Bronchial epithelial cell (primary cell): ENCODE measurements around the gene CAPZA3. TPM values are rescaled to one million over a fixed set of nuclear protein-coding genes. Genes with fewer than 3 reads are reported as not detected.

Source experiments
- DNase-seq: peaks from one replicate; pipeline ENCODE4 v3.0.0-alpha.2; 2010; ENCODE audit warnings: low read depth
- FAIRE-seq: peaks from 2 replicates; lab custom pipeline; 2011; peaks lifted over from hg19 to GRCh38; lab: Jason Lieb, UNC
- H3K27me3 ChIP-seq: 2 replicates; pipeline ENCODE4 v1.5.1; 2011; ENCODE audit warnings: low read length; ENCODE audit not compliant: control insufficient read depth, insufficient read depth
- H3K36me3 ChIP-seq: 2 replicates; pipeline ENCODE4 v1.5.1; 2011; ENCODE audit warnings: low read length; ENCODE audit not compliant: control insufficient read depth, insufficient read depth
- H3K4me3 ChIP-seq: 2 replicates; pipeline ENCODE4 v1.5.1; 2011; ENCODE audit warnings: mild to moderate bottlenecking, low read depth, low read length, control low read depth
- CTCF ChIP-seq: IDR thresholded peaks from 2 replicates; pipeline ENCODE4 v1.5.1; 2011; ENCODE audit warnings: mild to moderate bottlenecking, moderate library complexity, low read length, control low read depth, inconsistent platforms; ENCODE audit not compliant: insufficient read depth, severe bottlenecking
- total RNA-seq: library from RNA; depleted of rRNA; stranded (reverse); fragments of >200 nt; gene quantifications from 2 replicates; pipeline ENCODE4 v1.2.1, GENCODE V29; 2014

The CAPZA3 gene
- total RNA-seq, 1 donor from 2014 or later, result not detected

GRCh38 chr12:18703321-18703720 is 34.6 kb upstream of the CAPZA3 start:
- Histone ChIP-seq H3K36me3 (no peaks in the 10 kb centered on the region), H3K4me3 (no peak overlapping the region), H3K27me3 (no peaks in the 10 kb centered on the region)
- no peak for FAIRE-seq
- DNase-seq, result no peak
- no peak for TF ChIP-seq CTCF

DNA sequence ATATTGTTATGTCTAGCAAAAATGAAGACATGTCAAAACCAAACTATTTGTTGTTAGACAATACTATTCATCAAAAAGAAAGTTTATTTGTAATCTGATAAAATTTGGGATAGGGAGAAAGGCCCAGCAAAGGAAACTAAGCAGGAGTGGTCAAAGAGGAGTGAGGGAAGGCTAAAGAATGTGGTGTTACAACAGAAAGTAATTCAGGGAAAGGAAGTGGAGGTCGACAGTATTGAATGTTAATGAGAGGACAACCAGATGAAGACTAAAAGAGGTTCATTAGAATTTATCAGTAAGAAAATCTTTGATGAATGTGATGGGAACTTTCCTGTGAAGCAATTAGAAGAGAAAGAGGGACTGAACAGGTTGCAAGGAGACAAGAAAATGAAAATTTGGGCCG is 34.0 kb upstream of the CAPZA3 start:
- no peak for DNase-seq
- Histone ChIP-seq H3K27me3 (no peaks in the 10 kb centered on the region), H3K4me3 (no peak overlapping the region), H3K36me3 (no peaks in the 10 kb centered on the region)
- TF ChIP-seq CTCF, result no peak
- no peak for FAIRE-seq

DNA sequence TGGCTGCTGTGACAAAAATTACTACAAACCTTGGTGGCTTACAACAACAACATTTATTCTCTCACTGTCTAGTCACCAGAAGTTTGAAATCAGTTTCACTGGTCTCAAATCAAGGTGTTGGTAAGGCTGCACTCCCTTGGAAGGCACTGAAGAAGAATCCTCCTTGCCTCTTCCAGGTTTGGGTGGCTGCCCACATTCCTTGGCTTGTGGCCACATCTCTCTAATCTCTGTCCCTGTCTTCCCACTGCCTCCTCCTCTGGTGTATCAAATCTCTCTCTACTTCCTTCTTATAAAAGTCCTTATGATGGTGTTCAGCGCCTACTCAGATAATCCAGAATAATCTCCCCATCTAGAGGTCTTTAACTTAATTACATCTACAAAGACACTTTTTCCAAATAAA is 31.1 kb upstream of the CAPZA3 start:
- no peak for TF ChIP-seq CTCF
- no peaks in the 10 kb centered on the region for H3K36me3 ChIP-seq
- no peak overlapping the region for H3K4me3 ChIP-seq
- FAIRE-seq, result no peak
- H3K27me3 ChIP-seq, result no peaks in the 10 kb centered on the region
- no peak for DNase-seq

DNA sequence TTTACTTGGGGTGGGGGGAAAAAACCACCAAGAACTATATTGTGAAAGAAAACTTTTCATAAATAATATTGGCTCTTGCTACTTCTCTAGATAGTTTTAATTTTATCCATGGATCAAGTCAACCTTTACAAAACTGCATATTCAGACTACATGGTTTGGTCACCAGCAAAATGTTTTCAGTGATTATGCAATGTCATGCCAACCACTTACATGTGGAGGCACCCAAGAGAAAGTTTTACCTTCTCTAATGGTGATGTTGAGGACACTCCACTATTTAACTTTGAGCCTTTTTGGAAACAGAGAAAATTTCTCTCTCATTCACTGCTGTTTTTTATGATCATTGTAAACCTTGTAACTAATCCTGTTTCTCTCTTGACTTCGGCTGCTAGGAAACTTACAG is 21.7 kb upstream of the CAPZA3 start:
- DNase-seq (no peak), FAIRE-seq (no peak)
- no peaks in the 10 kb centered on the region for H3K36me3 ChIP-seq
- H3K4me3 ChIP-seq, result no peak overlapping the region
- H3K27me3 ChIP-seq, result no peaks in the 10 kb centered on the region
- no peak for TF ChIP-seq CTCF

DNA sequence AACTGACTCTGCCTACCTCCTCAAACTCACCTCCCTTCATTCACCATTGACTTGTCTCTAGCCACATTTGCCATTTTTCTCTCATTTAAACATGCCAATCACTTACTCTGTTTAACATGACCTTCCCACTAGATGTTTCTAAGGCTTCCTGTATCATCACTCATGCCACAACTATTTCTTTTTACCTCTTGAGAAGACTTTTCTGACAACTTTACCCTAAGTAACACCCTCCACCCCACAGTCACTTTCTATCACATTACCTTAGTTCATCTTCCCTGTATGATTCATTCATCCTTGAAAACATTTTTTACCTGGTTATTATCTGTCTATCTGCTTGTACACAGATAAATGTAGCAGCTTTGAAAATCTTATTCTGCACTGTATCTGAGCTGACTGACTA is 19.5 kb upstream of the CAPZA3 start:
- TF ChIP-seq CTCF, result no peak
- no peaks in the 10 kb centered on the region for H3K27me3 ChIP-seq
- DNase-seq, result peak; percentile 64
- no peak for FAIRE-seq
- no peak overlapping the region for H3K4me3 ChIP-seq
- H3K36me3 ChIP-seq, result no peaks in the 10 kb centered on the region

DNA sequence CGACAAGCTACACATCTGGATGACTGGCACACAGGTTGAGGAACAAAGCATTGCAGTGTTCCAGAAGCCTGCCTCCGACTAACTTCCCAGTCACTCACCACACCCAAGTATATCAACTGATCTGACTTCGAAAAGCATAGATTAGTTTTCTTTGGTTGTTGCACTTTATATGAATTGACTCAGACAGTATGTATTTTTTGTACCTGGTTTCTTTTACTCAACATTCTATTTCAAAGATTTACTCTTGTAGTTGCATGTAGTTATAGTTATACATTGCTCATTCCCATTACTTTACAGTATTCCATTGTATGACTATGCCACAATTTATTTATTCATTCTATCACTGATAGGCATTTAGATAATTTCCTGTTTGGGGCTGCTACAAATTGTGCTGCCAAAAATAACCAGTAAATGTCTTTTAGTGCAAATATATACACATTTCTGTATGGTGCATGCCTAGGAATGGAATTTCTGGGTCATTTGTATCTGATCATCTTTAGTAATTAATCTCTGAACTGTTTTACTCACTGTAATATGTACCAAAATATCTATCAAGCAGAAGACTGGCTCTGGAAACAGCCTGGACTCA is 17.9 kb upstream of the CAPZA3 start:
- DNase-seq (peak; percentile 65), FAIRE-seq (no peak)
- no peak overlapping the region for H3K4me3 ChIP-seq
- no peak for TF ChIP-seq CTCF
- no peaks in the 10 kb centered on the region for H3K36me3 ChIP-seq
- no peaks in the 10 kb centered on the region for H3K27me3 ChIP-seq
